Measurements from ENCODE around the gene OVOL2. TPM values are rescaled to one million over a fixed set of nuclear protein-coding genes. Genes with fewer than 3 reads are reported as not detected.
"Not testable (repeated sequence)": the region's sequence is repeated elsewhere in the genome, so short reads cannot be mapped to it uniquely, and the experiment has no call there.

OVOL2 gene
- total and polyA plus RNA-seq, 3 experiments from 2014 or later, result not detected

- CTCF ChIA-PET, result no interaction called here
Observed at GRCh38 chr20:18090477-18090876, 32.8 kb upstream of the OVOL2 start.

GRCh38 chr20:18090044-18090443 is 32.3 kb upstream of the OVOL2 start:
- H3K27me3 ChIP-seq (ENCODE audit: insufficient read depth, low read length, poor library complexity, severe bottlenecking), result no peaks in the 10 kb centered on the region
- no peak overlapping the region for H3K27ac ChIP-seq (ENCODE audit: low read depth, low read length)
- no peaks in the 10 kb centered on the region for H3K36me3 Mint-ChIP-seq
- DNase-seq, result no peak
- peaks cover 10 to 28% of the 10 kb centered on the region in 2 donors for H3K27me3 Mint-ChIP-seq
- H3K27ac Mint-ChIP-seq, result no peak overlapping the region
- H3K4me1 ChIP-seq (ENCODE audit: insufficient read depth, low read length), result no peaks in the 10 kb centered on the region
- H3K4me3 ChIP-seq (ENCODE audit: low read length), result no peak overlapping the region
- H3K4me1 Mint-ChIP-seq, result no peaks in the 10 kb centered on the region
- no peaks in the 10 kb centered on the region for H3K36me3 ChIP-seq (ENCODE audit: insufficient read depth, low read length)
- H3K9me3 ChIP-seq (ENCODE audit: low read length), result no peaks in the 10 kb centered on the region
- CTCF ChIA-PET, result no interaction called here
- H3K9me3 Mint-ChIP-seq, result no peaks in the 10 kb centered on the region
- H3K4me3 Mint-ChIP-seq, result no peak overlapping the region
- POLR2A ChIA-PET, result no interaction called here

More at GRCh38 chr20:18090477-18090876, 32.8 kb upstream of the OVOL2 start:
- Mint-ChIP-seq H3K9me3 (no peaks in the 10 kb centered on the region), H3K27me3 (peaks cover 10 to 28% of the 10 kb centered on the region in 2 donors), H3K36me3 (no peaks in the 10 kb centered on the region), H3K4me1 (no peaks in the 10 kb centered on the region), H3K4me3 (no peak overlapping the region), H3K27ac (no peak overlapping the region)
- H3K4me1 ChIP-seq (ENCODE audit: insufficient read depth, low read length), result no peaks in the 10 kb centered on the region
- POLR2A ChIA-PET, result no interaction called here
- no peaks in the 10 kb centered on the region for H3K27me3 ChIP-seq (ENCODE audit: insufficient read depth, low read length, poor library complexity, severe bottlenecking)
- no peaks in the 10 kb centered on the region for H3K36me3 ChIP-seq (ENCODE audit: insufficient read depth, low read length)
- no peaks in the 10 kb centered on the region for H3K9me3 ChIP-seq (ENCODE audit: low read length)
- H3K4me3 ChIP-seq (ENCODE audit: low read length), result no peak overlapping the region
- H3K27ac ChIP-seq (ENCODE audit: low read depth, low read length), result no peak overlapping the region
- no peak for DNase-seq

- H3K36me3 ChIP-seq (ENCODE audit: insufficient read depth, low read length); DNase-seq; H3K27me3 ChIP-seq (ENCODE audit: insufficient read depth, low read length, poor library complexity, severe bottlenecking); H3K4me1 ChIP-seq (ENCODE audit: insufficient read depth, low read length); CTCF ChIA-PET; H3K4me3 ChIP-seq (ENCODE audit: low read length); H3K27ac Mint-ChIP-seq; H3K9me3 Mint-ChIP-seq; H3K4me3 Mint-ChIP-seq; H3K4me1 Mint-ChIP-seq; H3K36me3 Mint-ChIP-seq; H3K9me3 ChIP-seq (ENCODE audit: low read length); POLR2A ChIA-PET; H3K27ac ChIP-seq (ENCODE audit: low read depth, low read length): not testable (repeated sequence)
- H3K27me3 Mint-ChIP-seq, result peaks cover 12 to 25% of the 10 kb centered on the region in 2 donors
Observed at GRCh38 chr20:18088841-18089240, 31.1 kb upstream of the OVOL2 start.

- H3K27me3 ChIP-seq (ENCODE audit: insufficient read depth, low read length, poor library complexity, severe bottlenecking); H3K4me1 Mint-ChIP-seq; H3K9me3 ChIP-seq (ENCODE audit: low read length); H3K27ac ChIP-seq (ENCODE audit: low read depth, low read length); H3K9me3 Mint-ChIP-seq; H3K27ac Mint-ChIP-seq; H3K36me3 Mint-ChIP-seq; POLR2A ChIA-PET; H3K4me1 ChIP-seq (ENCODE audit: insufficient read depth, low read length); DNase-seq; H3K36me3 ChIP-seq (ENCODE audit: insufficient read depth, low read length); H3K4me3 Mint-ChIP-seq; CTCF ChIA-PET; H3K4me3 ChIP-seq (ENCODE audit: low read length): not testable (repeated sequence)
- peaks cover 11 to 25% of the 10 kb centered on the region in 2 donors for H3K27me3 Mint-ChIP-seq
Observed at GRCh38 chr20:18088298-18088697, 30.6 kb upstream of the OVOL2 start.

- Mint-ChIP-seq H3K4me1 (no peaks in the 10 kb centered on the region), H3K27me3 (peaks cover 7 to 19% of the 10 kb centered on the region in 2 donors)
- no peaks in the 10 kb centered on the region for H3K4me1 ChIP-seq (ENCODE audit: insufficient read depth, low read length)
Observed at GRCh38 chr20:18087054-18087453, 29.3 kb upstream of the OVOL2 start.

GRCh38 chr20:18080836-18081235 is 23.1 kb upstream of the OVOL2 start:
- H3K36me3 ChIP-seq (ENCODE audit: insufficient read depth, low read length); H3K4me1 Mint-ChIP-seq; H3K27ac ChIP-seq (ENCODE audit: low read depth, low read length); POLR2A ChIA-PET; H3K27me3 ChIP-seq (ENCODE audit: insufficient read depth, low read length, poor library complexity, severe bottlenecking); H3K27ac Mint-ChIP-seq; DNase-seq; H3K27me3 Mint-ChIP-seq; H3K9me3 Mint-ChIP-seq; H3K4me3 ChIP-seq (ENCODE audit: low read length); H3K36me3 Mint-ChIP-seq; H3K9me3 ChIP-seq (ENCODE audit: low read length); H3K4me1 ChIP-seq (ENCODE audit: insufficient read depth, low read length); H3K4me3 Mint-ChIP-seq: not testable (repeated sequence)
- CTCF ChIA-PET, result interaction anchor here (1.5 kb wide), 1 partner anchor 24 kb away, joined by 3 read pairs; no protein-coding TSS in a partner anchor

More at GRCh38 chr20:18087054-18087453, 29.3 kb upstream of the OVOL2 start:
- Mint-ChIP-seq H3K36me3 (no peaks in the 10 kb centered on the region), H3K27ac (no peak overlapping the region), H3K9me3 (no peaks in the 10 kb centered on the region), H3K4me3 (no peak overlapping the region)
- Histone ChIP-seq H3K4me3 (ENCODE audit: low read length) (no peak overlapping the region), H3K27me3 (ENCODE audit: insufficient read depth, low read length, poor library complexity, severe bottlenecking) (no peaks in the 10 kb centered on the region), H3K27ac (ENCODE audit: low read depth, low read length) (no peak overlapping the region), H3K9me3 (ENCODE audit: low read length) (no peaks in the 10 kb centered on the region), H3K36me3 (ENCODE audit: insufficient read depth, low read length) (no peaks in the 10 kb centered on the region)
- ChIA-PET POLR2A (interaction anchor here (0.6 kb wide), 1 partner anchor 8 kb away, joined by 14 read pairs; no protein-coding TSS in a partner anchor), CTCF (no interaction called here)
- no peak for DNase-seq

- Mint-ChIP-seq H3K27me3 (peaks cover 6 to 13% of the 10 kb centered on the region in 2 donors), H3K27ac (no peak overlapping the region), H3K36me3 (no peaks in the 10 kb centered on the region), H3K9me3 (no peaks in the 10 kb centered on the region), H3K4me3 (no peak overlapping the region), H3K4me1 (no peaks in the 10 kb centered on the region)
- Histone ChIP-seq H3K36me3 (ENCODE audit: insufficient read depth, low read length) (no peaks in the 10 kb centered on the region), H3K4me1 (ENCODE audit: insufficient read depth, low read length) (no peaks in the 10 kb centered on the region), H3K27me3 (ENCODE audit: insufficient read depth, low read length, poor library complexity, severe bottlenecking) (no peaks in the 10 kb centered on the region), H3K27ac (ENCODE audit: low read depth, low read length) (no peak overlapping the region), H3K9me3 (ENCODE audit: low read length) (no peaks in the 10 kb centered on the region), H3K4me3 (ENCODE audit: low read length) (no peak overlapping the region)
- DNase-seq, result no peak
- POLR2A ChIA-PET, result no interaction called here
- CTCF ChIA-PET, result interaction anchor here (1.5 kb wide), 1 partner anchor 25 kb away, joined by 3 read pairs; no protein-coding TSS in a partner anchor
Observed at GRCh38 chr20:18079756-18080353, 22.1 kb upstream of the OVOL2 start.

- Histone ChIP-seq H3K36me3 (ENCODE audit: insufficient read depth, low read length) (no peaks in the 10 kb centered on the region), H3K27me3 (ENCODE audit: insufficient read depth, low read length, poor library complexity, severe bottlenecking) (no peaks in the 10 kb centered on the region), H3K4me1 (ENCODE audit: insufficient read depth, low read length) (no peaks in the 10 kb centered on the region), H3K27ac (ENCODE audit: low read depth, low read length) (no peak overlapping the region), H3K9me3 (ENCODE audit: low read length) (no peaks in the 10 kb centered on the region), H3K4me3 (ENCODE audit: low read length) (no peak overlapping the region)
- Mint-ChIP-seq H3K9me3 (no peaks in the 10 kb centered on the region), H3K4me3 (no peak overlapping the region), H3K27ac (no peak overlapping the region), H3K36me3 (no peaks in the 10 kb centered on the region), H3K4me1 (no peaks in the 10 kb centered on the region), H3K27me3 (peaks cover 11 to 26% of the 10 kb centered on the region in 2 donors)
- POLR2A ChIA-PET, result no interaction called here
- CTCF ChIA-PET, result no interaction called here
- no peak for DNase-seq
Observed at GRCh38 chr20:18077157-18077556, 19.4 kb upstream of the OVOL2 start.

- H3K4me1 Mint-ChIP-seq, result no peaks in the 10 kb centered on the region
- no peaks in the 10 kb centered on the region for H3K36me3 Mint-ChIP-seq
- POLR2A ChIA-PET, result no interaction called here
- no peak overlapping the region for H3K4me3 ChIP-seq (ENCODE audit: low read length)
- CTCF ChIA-PET, result no interaction called here
- peaks cover 10 to 37% of the 10 kb centered on the region in 2 donors for H3K27me3 Mint-ChIP-seq
- no peaks in the 10 kb centered on the region for H3K9me3 Mint-ChIP-seq
- H3K4me3 Mint-ChIP-seq, result no peak overlapping the region
- H3K27ac ChIP-seq (ENCODE audit: low read depth, low read length), result no peak overlapping the region
- H3K4me1 ChIP-seq (ENCODE audit: insufficient read depth, low read length), result no peaks in the 10 kb centered on the region
- no peak overlapping the region for H3K27ac Mint-ChIP-seq
- no peaks in the 10 kb centered on the region for H3K9me3 ChIP-seq (ENCODE audit: low read length)
- no peaks in the 10 kb centered on the region for H3K36me3 ChIP-seq (ENCODE audit: insufficient read depth, low read length)
- H3K27me3 ChIP-seq (ENCODE audit: insufficient read depth, low read length, poor library complexity, severe bottlenecking), result no peaks in the 10 kb centered on the region
- no peak for DNase-seq
Observed at GRCh38 chr20:18072532-18072931, 14.8 kb upstream of the OVOL2 start.

All from CD8-positive, alpha-beta memory T cell (primary cell).